ENCODE data around the gene OVCA2. TPM values are rescaled to one million over a fixed set of nuclear protein-coding genes. Genes with fewer than 3 reads are reported as not detected.

Gene OVCA2
- total RNA-seq, 4 donors from 2014 or later, result 32.4 to 49.0 (median 37.8) TPM

GRCh38 chr17:2051061-2051932, 9.5 kb downstream of the OVCA2 start:
- peaks cover 0 to 24% of the 10 kb centered on the region in 2 donors for H3K27me3 ChIP-seq
- TF ChIP-seq CTCF (IDR thresholded peaks at IDR 0.05) (no peak), POLR2A (IDR thresholded peaks at IDR 0.05) (no peak)
- peak overlapping the region in 3 of 4 donors; percentile 0 to 58 (median 8) for H3K27ac ChIP-seq
- H3K36me3 ChIP-seq, result no peaks in the 10 kb centered on the region
- H3K4me3 ChIP-seq, result peak overlapping the region; percentile 55 to 94 (median 76)
- no peak for DNase-seq
- H3K9me3 ChIP-seq, result no peaks in the 10 kb centered on the region
- H3K4me1 ChIP-seq, result peaks cover 0 to 53% (median 31%) of the 10 kb centered on the region in 4 donors

GRCh38 chr17:2051933-2052559, 10.2 kb downstream of the OVCA2 start:
- Histone ChIP-seq H3K27me3 (peaks cover 0 to 24% of the 10 kb centered on the region in 2 donors), H3K27ac (no peak overlapping the region), H3K36me3 (no peaks in the 10 kb centered on the region), H3K4me3 (no peak overlapping the region), H3K4me1 (peaks cover 0 to 60% (median 36%) of the 10 kb centered on the region in 4 donors), H3K9me3 (no peaks in the 10 kb centered on the region)
- DNase-seq, result no peak
- no peak for TF ChIP-seq POLR2A (IDR thresholded peaks at IDR 0.05)
- no peak for TF ChIP-seq CTCF (IDR thresholded peaks at IDR 0.05)

- H3K27ac ChIP-seq, result peak overlapping the region; percentile 88 to 96 (median 94)
- no peaks in the 10 kb centered on the region for H3K36me3 ChIP-seq
- H3K4me3 ChIP-seq, result peak overlapping the region; percentile 41 to 73 (median 62)
- TF ChIP-seq CTCF (IDR thresholded peaks at IDR 0.05), result peak; percentile 48 to 65 (median 56)
- no peak for TF ChIP-seq POLR2A (IDR thresholded peaks at IDR 0.05)
- no peaks in the 10 kb centered on the region for H3K9me3 ChIP-seq
- H3K4me1 ChIP-seq, result peaks cover 0 to 76% (median 46%) of the 10 kb centered on the region in 4 donors
- peak; percentile 80 to 91 (median 80) for DNase-seq
- H3K27me3 ChIP-seq, result peaks cover 0 to 34% of the 10 kb centered on the region in 2 donors
Measured at GRCh38 chr17:2053380-2054261, 11.8 kb downstream of the OVCA2 start.

- H3K27me3 ChIP-seq, result peaks cover 0 to 34% of the 10 kb centered on the region in 2 donors
- H3K36me3 ChIP-seq, result no peaks in the 10 kb centered on the region
- TF ChIP-seq POLR2A (IDR thresholded peaks at IDR 0.05), result no peak
- TF ChIP-seq CTCF (IDR thresholded peaks at IDR 0.05), result no peak
- DNase-seq, result peak in 1 of 3 donors; percentile 61
- peak overlapping the region; percentile 88 to 96 (median 94) for H3K27ac ChIP-seq
- H3K9me3 ChIP-seq, result no peaks in the 10 kb centered on the region
- H3K4me3 ChIP-seq, result peak overlapping the region; percentile 41 to 73 (median 62)
- peaks cover 4 to 72% (median 47%) of the 10 kb centered on the region in 4 donors for H3K4me1 ChIP-seq
Measured at GRCh38 chr17:2054262-2054511, 12.4 kb downstream of the OVCA2 start.
